Stimulated activated CD8-positive, alpha-beta memory T cell treated with anti-CD3 and anti-CD28 coated beads, Interleukin-12 subunit alpha, Interleukin-12 subunit beta, amount 100 ng/mL, for 1 hour (primary cell): ENCODE measurements around the gene SCRN2.
A peak's percentile ranks its signal among the peaks of the same experiment; 100 is the strongest.

Experiments used
- DNase-seq: peaks from one replicate; pipeline ENCODE4 v3.0.0-alpha.2; 2020; ENCODE audit warnings: low read depth

SCRN2 gene

DNA sequence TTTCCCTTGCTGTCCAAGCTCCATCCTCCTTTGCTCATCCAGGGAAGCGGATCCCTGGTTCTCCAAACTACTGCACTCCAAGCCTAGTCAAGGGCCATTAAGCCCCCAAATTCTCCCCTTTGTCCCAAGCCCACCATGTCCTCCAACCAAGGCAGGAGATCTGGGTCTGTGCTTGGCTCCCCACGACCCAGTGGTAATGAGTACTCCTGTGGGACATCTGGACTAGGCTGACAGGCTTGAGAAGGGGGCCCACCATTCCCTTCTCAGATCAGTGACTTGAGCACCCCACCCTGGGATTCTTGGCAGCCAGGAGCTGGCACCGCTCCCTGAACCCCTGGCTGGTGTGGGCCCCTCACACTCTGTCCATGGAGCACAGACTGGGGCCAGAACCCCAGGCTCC lies 36.6 kb downstream of the SCRN2 start:
- DNase-seq: no peak

DNA sequence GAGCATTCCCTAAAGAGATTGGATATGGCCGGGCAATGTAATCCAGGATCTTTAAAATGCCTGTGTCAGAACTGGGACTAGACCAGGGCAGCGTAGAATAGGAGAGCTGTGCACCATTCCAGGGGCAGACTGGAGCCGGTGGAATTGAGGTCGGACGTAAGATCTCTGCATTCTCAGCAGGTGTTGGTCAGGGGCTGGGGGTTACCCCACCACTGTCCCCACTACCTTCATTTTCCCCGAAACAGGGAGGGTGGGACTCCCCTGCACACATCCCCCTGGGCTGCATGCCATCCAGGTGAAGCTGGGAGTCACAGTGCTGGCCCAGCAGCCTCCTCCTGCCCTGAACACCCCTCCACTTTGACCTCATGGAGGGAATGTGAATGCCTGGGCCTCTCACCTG lies 37.3 kb downstream of the SCRN2 start:
- DNase-seq: no peak

DNA sequence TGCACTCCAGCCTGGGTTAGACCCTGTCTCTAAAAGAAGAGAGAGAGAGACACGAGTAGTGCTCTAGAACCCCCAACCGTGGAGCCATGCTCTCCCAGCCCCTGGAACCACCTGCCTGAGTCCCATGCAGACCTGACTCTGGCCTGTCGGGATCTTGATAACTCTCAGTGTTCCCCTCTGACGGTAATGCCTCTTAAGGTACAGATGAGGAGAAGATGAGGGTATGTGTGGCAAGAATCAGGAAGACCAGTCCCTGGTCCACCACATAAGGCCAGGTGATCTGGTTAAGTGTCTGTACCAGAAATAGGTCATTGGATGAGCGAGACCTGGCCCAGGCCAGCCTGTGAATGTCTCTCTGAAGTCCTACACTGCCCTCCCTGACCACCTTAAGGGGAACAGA lies 37.9 kb downstream of the SCRN2 start:
- DNase-seq: no peak

DNA sequence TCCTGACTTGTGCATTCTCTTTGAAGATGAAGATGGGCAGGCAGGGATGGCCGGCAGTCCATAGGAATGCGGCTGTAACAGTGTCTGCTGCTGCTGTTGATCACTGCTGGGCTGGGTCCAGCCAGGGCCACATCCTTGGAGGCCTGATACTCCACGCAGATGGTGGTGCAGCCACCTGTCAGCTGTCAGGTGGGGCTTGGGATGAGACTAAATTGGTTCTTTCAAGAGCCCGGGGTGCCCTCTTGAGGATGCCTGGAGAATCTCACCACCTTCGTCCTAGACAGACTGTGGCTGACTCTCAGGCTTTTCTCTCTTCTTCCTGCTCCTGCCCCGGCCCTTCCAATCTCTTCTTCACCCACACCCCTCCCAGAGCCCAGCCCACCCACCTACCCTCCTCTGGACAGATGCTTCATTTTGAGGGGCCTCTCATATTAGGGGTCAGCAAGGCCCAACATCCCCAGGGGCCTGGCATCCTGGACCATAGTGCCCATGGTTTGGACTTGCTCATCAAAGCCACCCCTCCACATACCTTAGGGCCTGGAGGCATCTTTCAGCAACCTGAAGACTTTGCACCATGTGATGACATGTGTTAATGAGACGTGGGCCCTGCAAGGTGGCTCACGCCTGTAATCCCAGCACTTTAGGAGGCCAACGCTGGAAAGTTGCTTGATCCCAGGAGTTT lies 38.6 kb downstream of the SCRN2 start:
- DNase-seq: peak; percentile 28

DNA sequence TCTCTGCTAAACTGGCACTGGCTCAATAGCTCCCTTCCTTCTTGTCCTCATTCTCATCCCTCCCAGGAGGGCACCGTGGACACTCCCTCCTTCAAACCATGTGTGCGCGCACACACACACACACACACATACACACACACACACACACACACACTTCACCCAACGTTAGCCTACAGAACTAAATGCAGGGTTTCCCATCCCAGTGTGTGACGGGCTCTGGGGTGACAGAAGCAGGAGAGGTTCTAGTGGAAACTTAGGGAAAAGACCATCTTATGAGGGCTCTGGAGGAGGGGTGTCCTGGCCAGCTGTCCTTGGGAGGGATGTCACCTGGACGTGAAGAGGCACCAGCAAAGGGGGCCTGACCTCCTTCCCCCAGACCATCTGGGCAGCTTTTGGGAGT lies 39.2 kb downstream of the SCRN2 start:
- DNase-seq: no peak

DNA sequence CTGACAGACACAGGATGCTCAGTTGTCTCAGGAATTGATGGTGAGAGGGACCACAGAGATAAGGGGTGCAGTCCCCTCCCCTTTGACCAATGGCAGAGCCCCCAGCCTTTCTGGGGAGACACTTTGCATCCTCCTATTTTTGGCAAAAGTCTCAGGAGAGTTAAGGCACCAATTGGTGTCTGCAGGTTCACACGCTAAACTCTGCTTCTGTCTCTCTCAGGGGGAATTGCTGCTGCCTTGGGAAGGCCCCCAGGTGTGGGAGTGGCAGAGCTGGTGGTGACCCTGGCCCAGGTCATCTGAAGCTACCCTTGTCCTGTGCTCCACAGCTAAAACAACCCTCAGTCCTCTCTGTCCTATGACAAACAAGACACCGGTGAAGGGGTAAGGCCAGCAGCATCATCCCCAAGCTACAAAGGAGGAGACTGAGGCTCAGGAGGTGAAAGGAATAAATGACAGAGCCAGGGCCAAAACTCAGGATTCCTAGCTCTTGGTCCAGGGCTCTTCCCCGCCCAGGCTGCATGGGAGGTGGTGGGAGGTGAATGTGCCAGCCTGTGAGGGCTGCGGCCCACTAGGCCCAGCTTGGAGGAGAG lies 39.8 kb downstream of the SCRN2 start:
- no peak for DNase-seq

DNA sequence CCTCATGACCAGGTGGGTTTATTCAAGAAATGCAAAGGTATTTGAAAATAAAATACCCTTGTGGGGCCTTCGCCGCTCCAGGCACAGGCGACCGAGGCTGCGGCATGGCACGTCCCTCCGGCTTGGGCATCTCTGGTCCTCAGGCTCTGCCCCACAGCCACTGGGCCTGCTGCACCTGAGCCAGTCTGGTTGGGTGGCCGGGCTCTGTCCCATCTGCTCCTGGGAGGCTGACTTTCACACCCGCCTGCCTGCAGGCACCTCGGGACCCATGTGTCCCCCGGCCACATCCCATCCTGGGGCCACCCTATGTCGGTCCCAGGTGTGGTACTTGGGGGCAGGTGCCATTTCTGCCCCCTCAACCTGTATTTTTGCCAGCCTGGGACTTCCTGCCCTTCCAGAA lies 40.4 kb downstream of the SCRN2 start:
- no peak for DNase-seq

DNA sequence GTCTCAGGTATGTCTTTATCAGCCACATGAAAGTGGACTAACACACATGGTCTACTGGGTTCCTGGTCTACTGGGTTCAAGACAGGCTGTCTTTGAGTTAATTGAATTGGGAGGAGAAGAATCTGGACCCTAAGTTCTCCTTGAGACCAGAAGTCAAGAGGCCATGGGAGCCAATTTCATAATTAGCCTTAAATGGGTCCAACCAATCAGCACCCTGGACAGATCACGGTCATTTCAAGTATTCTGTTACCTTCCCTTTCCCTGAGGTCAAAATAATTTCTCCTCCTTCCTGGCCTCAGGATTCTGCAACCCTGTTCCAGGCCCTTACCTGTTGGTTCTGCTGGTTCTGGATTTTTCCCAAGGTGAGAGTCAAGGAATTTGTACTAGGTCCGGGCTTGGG lies 43.3 kb downstream of the SCRN2 start:
- DNase-seq: no peak

DNA sequence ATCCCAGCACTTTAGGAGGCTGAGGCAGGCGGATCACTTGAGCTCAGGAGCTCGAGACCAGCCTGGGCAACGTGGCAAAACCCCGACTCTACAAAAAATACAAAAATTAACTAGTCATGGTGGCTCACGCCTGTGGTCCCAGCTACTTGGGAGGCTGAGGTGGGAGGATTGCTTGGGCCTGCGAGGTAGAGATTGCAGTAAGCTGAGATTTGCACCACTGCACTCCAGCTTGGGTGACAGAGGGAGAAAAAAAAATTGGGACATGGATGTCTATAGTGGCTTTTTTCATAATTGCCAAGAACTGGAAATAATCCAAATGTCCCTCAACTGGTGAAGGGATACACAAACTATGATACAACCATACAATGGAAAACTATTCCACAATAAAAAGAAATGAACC lies 48.1 kb downstream of the SCRN2 start:
- no peak for DNase-seq

DNA sequence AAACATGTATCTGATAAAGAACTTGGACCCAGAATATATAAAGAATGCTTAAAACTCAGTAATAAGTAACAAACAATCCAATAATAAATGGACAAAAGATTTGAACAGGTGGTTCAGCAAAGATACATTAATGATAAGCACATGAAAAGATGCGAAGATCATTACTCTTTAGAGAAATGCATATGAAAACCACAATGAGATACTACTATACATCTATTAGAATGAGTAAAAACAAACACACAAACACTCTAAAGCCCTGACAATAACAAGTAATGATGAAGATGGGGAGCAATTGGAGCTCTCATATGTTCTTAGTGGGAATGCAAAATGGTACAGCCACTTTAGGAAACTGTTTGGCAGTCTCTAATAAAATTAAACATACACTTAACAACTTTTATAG lies 48.6 kb downstream of the SCRN2 start:
- DNase-seq: no peak

DNA sequence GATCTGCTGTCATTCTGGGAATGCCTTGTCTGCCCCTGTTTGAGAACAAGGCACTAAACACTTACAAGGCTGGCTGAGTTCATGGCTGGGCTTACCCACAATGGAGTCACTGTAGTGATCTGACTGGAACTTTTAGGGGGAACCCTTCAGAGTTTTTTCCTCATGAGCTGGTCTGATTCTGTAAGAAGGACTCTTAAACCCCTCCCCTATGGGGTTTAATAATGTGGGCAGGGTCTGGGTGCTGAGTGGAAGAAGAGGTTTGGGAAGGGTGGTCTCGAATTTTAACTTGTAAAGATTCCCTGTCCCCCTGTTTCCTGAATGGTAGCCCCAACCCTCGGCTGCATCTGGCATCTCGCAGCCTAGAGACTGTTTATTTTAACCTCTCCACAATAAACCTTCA lies 50.0 kb downstream of the SCRN2 start:
- DNase-seq: no peak

DNA sequence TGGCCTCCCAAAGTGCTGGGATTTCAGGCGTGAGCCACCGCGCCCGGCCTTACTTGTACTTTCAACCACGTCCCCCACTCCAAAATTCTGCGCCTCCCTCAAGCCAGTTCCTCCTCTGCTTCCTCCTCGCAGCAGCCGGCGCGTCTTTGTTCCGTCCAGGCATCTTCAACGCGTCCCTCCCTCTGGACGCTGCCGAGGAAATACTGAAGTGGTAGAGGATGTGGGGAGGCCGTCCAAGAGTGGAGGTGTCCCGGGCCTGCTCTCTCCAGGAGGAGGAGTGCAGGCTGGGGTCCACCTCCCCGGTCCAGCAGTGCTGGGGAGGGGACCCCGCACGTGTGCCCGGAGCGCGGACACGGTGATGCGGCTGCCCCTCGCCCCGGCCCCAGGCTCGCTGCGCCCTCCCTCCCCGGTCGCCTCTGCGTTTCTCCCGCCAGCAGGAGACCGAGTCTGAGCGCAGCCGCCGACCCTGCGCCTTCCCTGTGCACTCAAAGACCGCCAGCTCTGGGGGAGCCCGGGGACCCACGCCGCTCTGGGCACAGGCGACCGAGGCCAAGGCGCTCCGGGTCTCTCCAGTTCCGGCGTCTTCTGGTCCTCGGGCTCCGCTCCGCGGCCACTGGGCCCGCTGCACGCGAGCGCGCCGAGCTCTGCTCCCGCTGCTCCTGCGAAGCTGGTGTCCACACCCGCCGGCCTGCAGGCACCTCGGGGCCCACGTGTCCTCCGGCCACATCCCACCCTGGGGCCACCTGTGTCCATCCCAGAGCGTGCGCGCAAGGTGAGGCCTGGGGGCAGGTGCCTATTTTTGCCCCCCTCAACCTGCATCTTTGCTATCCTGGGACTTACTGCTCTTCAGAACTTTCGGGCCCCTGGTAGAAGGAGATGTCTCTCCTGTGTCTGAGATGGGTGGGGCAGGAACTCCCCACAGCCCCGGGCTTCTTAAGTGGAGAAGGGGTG lies 51.2 kb downstream of the SCRN2 start:
- DNase-seq: peak; percentile 16
